Medulla oblongata (tissue), 1 donor: ENCODE results near the gene ACTMAP.
"Not testable (repeated sequence)": the region's sequence is repeated elsewhere in the genome, so short reads cannot be mapped to it uniquely, and the experiment has no call there.

Experiments
- DNase-seq: peaks from one replicate; pipeline ENCODE4 v3.0.0-alpha.2; 2015; ENCODE audit errors: extremely low spot score

ACTMAP gene

DNA sequence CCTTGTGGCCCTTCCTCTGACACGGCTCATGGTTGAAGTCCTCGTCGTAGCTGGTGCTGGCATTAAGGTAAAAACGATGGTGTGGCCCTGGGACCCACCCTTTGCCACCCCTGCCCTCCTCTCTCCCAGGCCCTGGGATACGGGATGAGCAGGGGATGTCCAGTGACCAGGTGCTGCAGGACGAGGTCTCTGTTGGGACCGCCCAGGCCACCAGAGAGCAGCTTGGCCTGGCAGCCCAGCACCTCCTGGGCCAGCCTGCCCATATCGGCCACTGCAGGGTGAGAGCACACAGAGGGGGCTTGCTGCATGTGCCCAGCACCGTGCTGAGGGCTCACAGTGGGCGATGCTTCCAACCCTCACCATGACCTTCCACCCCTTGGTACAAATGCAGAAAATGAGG, 6.4 kb downstream of the ACTMAP start:
- no peak for DNase-seq

DNA sequence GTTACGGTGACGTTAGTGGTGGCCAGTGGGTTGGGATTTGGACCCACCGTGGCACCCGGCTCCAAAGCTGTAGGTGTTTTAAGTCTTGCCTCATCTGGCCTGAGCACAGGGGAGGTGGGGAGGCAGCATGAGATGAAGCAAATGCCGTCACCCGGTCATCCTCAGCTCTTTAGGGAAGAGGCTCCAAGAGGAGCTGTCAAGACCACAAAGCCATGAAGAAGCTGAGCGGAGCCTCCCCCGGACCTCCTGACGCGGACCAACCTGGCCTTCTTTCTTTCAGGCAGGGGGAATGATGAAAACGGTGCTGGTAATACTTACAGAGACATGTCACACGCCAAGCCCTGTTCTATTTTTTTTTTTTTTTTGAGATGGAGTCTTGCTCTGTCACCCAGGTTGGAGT, 7.4 kb downstream of the ACTMAP start:
- DNase-seq: no peak

DNA sequence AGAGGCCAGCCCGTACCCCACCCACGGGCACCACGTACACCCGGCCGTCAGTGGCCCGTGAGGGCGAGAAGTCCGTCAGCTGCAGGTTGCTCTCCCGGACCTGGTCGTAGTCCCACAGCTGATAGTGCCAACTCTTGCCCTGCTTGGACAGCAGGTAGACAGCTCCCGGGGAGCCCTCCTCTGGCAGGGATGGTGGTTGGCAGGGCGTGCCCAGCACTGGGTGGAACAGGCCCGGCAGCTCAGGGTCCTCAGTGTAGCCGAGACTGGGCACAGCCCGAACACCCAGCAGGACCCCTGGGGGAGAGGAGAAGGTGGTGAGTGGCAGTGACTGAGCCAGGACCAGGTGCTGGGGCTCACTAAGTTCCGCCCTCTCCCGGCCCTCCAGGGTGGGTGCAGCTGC, 7.8 kb downstream of the ACTMAP start:
- DNase-seq: no peak

DNA sequence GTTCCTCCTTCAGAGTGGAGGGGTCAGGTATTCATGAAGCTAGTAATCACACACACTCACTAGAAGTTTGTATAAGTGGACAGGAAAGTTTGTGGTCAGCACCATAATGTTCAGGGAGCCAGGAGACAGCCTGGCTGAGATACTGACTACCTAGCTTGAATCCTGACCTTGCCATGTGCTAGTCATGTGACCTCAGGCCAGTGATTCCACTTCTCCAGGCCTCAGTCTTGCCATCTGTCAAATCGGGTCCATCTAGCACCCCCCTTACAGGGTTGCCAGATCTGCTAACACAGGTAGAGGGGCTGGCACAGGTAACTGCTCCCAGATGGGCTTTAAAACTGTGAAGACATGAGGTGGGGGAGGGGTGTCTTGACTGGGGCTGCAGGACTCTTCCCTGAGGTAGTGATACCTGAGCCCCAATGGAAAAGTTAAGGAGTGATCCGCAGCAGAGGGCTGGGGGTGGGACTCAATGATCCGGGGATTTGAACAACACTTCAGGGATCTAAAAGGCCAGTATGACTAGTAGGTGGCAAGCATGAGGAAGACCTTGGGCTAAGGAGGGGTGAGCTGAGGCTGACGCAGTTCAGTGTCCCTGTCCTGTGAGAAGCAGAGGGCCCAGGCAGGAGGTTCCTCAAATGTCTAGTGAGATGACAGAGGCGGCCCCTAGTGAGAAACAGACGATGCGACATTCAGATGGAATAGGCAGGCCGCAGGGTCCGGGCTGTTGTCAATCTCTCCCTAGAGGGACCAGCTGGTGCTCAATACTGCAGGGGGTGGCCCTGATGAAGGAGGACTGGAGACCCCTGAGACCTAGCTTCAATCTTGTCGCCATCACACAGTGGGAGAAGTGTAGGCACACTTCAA, 8.5 kb downstream of the ACTMAP start:
- DNase-seq: no peak

DNA sequence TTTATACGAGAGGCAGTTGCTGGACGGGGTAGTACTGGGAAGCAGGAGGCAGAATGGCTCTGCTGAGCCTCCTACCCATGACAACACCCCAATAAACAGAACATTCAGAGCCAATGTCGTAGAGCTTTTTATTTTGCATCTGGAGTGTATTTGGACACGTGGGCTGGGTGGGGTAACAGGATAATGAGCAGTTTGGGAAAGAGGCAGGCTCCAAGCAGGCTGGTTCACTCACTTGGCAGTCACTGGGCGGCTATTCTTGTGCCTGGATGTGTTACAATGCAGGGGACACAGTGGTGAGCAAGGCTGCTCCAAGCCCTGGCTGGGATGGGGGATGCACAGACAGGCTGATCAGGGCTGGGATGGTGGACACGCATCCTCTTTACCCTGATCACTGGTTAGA, 9.5 kb downstream of the ACTMAP start:
- DNase-seq: peak; percentile 80

DNA sequence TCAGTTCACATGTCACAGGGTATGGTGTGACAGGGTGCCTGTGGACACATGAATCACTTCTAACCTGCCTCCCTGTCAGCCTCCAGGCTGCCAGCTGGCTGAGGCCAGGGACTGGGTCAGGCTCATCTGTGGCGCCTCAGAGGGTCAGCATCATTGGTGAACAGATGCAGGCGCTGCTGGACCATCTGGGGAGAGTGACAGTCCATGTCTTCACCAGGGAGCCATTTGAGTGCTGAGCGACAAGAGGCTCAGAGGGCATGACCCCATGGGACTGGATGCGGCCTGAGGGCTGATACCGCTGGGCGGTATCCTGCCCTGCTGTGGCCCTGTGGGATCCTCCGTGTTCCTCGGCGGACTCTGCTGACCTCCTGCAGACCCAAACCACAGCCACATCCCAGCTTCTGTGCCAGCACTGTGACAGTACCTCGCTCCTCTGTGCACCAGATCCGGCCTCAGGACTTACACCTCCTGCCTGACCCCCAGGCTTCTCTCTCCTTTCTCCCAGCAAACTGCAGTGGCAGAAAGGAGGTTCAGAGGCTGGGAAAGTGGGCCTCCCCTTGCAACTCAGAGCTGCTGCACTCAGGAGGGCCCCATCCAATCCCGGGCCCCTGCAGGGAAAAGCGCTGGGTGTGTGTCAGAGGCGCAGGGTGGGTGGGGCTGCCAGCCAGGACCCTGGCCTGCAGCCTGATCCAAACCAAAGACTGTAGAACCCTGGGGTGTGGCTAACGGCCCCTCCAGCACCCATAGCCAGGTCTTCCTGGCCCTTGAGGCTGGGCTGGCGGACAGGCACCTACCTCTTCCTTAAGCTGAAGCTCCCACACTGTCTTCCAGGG, 10.2 kb downstream of the ACTMAP start:
- DNase-seq: no peak

DNA sequence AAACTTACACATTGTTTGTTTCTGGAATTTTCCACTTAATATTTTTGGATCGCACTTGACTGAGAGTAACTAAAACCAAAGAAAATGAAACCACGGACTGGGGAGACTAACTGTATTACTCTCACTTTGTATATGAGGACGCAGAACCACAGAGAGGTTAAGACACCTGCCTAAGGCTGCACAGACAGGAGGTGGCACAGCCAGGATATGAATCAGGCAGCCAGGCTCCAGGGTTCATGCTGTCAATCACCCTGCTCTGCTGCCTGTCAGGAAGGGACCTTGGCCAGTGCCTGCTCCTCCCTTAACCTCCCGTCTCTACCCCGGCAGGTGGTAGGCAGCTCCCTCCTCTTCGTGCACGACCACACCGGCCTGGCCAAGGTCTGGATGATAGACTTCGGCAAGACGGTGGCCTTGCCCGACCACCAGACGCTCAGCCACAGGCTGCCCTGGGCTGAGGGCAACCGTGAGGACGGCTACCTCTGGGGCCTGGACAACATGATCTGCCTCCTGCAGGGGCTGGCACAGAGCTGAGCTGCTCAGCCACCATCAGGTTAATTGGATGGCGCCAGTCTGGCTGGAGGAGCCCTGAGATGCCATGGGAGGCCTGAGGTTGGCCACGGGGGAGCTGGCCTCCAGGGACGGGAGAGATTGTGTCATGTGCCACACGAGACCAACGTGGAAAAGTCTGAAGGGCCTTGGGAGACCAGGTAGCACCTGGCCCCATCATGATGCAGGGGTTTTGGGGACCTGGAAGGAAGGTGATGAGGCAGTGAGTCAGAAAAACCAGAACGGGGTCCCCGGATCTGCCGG, 11.0 kb downstream of the ACTMAP start:
- DNase-seq: no peak

DNA sequence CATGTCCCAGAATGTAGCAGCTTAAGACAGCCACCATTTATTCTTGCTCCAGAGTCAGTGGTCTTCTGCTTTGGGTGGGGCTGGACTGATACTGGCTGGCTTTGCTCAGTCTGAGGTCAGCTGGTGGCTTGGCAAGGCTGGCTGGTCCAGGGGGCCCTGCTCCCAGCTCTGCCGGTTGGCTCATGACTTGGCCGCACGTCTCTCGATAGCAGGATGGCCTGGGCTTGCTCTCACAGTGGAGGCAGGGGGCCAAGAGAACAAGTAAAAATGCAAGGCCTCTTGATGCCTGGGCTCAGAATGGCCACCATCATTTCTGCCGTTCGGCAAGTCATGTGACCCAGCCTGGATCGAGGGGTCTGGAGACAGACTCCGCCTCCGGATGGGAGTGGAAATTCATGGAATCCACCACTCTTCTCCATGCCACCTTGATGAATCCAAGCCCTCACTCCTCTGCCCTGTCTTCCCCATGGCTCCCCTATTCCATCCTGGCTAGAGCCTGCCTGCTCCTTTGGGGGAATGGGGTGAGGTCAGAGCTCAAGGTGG, 13.1 kb downstream of the ACTMAP start:
- DNase-seq: no peak

DNA sequence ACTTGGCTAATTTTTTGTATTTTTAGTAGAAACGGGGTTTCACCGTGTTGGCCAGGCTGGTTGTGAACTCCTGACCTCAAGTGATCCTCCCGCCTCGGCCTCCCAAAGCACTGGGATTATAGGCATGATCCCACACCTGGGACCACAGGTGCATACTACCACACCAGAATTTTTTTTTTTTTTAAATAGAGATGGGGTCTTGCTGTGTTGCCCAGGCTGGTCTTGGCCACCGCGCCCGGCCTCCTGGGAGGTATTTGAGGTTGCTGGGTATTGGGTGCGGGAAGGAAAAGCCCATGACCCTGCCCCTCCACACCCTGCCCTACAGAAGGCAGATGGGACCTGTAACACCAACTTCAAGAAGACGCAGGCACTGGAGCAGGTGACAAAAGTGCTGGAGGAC, 13.6 kb downstream of the ACTMAP start:
- DNase-seq: no peak

DNA sequence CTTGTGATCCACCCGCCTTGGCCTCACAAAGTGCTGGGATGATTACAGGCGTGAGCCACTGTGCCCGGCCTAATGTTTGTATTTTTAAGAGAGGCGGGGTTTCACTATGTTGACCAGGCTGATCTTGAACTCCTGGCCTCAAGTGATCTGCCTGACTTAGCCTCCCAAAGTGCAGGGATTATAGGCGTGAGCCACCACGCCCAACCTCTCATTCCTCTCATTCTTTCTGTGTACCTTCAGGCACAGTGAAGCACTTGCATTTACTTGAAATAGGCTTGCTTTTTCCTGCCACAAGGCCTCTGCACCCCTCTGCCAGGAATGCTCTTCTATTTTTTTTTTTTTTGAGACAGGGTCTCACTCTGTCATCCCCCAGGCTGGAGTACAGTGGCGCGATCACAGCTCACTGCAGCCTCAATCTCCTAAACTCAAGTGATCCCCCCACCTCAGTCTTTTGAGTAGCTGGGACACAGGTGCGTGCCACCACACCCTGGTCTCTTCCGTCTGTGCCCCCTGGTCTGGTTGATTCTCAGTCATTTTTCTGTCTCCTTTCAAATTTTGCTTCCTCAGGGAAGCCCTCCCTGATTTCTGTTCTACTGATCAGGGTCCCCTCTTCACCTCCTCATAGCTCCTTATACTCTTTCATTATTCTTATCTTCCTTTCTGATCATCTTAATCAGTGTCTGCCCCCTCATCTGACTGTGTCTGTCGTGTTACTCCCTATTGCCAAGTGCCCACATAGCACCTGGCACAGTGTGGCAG, 15.1 kb downstream of the ACTMAP start:
- no peak for DNase-seq

DNA sequence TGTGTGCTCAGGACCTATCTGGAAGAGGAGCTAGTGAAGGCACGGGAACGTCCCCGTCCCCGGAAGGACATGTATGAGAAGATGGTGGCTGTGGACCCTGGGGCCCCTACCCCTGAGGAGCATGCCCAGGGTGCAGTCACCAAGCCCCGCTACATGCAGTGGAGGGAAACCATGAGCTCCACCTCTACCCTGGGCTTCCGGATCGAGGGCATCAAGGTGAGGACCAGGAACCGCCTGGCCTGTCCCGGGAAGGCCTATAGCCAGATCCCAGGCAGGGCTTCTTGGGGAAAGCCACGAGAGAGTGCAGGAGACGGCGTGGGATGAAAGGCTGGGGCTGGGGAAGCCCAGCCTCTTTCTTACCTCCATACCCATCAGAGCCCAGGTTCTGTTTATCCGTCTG, 17.1 kb downstream of the ACTMAP start:
- DNase-seq: no peak

DNA sequence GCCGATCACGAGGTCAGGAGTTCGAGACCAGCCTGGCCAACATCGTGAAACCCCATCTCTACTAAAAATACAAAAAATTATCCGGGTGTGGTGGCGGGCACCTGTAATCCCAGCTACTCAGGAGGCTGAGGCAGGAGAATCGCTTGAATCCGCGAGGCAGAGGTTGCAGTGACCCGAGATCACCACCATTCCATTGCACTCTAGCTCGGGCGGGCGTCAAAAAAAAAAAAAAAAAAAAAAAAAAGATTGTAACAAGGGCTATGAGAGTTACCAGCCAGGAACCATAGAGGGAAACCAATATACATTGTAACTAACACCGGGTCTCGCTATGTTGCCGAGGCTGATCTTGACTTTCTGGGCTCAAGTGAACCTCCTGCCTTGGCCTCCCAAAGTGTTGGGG, 18.0 kb downstream of the ACTMAP start:
- DNase-seq: not testable (repeated sequence)

DNA sequence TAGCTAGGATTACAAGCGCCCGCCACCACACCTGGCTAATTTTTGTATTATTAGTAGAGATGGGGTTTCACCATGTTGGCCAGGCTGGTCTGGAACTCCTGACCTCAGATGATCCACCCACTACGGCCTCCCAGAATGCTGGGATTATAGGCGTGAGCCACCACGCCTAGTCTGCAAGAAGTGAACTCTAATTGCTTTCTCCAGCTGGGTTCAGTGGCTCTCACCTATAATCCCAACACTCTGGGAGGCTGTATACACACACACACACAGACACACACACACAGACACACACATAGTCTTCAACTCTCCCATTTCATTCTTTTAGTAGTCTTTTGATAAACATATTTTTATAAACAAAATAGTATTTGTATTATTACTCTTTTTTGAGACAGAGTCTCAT, 20.2 kb downstream of the ACTMAP start:
- DNase-seq: not testable (repeated sequence)

DNA sequence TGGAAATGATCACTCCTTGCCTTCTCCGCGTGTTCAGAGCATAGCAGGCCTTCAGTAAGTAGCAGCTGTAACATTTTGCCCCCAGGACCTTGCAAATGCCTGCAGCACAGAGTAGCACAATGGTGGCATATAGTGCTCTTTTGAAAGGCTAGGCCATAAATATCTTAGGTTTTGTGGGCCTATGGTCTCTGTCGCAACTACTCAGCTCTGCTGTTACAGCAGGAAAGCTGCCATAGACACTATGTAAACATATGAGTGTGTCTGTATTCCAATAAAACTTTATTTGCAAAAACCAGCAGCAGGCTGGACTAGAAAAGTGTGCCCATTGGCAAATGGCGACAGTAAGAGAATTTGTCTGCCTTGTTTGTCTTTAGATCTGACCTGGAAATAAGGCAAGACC, 24.0 kb downstream of the ACTMAP start:
- no peak for DNase-seq

DNA sequence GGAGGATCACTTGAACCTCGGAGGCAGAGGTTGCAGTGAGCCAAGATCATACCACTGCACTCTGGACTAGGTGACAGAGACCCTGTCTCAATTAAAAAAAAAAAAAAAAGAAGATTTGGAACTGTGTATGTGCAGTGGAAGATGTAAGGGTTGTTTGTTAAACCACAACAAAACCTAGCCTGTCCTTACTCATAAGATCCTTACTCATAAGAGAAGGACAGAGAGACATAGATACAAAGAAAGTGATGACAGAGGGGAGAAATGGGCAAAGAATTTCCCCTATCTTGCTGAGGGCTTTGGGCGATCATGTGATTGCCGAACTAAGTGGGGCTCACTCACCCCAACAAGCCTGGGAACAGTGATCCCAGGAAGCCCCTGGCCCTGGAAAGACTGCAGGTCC, 25.4 kb downstream of the ACTMAP start:
- no peak for DNase-seq

DNA sequence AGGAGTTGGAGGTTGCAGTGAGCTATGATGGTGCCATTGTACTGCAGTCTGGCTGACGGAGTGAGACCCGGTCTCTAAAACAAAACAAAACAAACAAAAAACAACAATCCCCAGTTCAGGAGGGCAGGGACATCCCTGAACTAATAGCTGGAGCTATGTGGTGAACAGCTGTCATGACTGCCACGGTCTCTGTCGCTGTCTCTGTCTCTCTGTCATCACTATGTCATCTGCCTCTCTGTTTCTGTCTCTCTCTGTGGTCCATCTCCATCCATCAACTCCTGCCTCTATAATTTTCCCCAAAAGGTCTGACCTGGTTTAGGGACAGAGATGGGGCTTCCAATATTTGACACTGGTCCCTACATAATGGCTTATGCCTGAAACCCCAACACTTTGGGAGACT, 26.0 kb downstream of the ACTMAP start:
- DNase-seq: no peak

DNA sequence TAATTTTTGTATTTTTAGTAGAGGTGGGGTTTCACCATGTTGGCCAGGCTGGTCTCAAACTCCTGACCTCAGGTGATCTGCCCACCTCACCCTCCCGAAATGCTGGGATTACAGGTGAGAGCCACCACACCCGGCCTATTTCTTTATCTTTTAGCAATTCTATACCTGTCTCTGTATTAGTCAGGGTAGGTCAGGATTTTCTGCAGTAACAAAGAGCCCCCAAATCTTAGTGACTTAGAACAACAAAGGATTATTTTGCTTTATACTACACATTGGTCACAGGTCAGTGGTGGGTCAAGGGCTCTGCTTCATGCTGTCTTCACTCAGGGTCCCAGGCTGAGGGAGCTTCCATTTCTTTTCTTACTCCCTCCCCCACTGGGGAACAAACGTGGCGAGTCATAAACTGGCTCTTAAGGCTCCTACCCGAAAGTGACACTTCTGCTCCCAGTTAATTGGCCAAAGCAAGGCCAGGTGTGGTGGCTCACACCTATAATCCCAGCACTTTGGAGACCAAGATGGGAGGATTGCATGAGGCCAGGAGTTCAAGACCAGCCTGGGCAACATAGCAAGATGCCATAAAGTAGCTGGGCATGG, 26.5 kb downstream of the ACTMAP start:
- no peak for DNase-seq

DNA sequence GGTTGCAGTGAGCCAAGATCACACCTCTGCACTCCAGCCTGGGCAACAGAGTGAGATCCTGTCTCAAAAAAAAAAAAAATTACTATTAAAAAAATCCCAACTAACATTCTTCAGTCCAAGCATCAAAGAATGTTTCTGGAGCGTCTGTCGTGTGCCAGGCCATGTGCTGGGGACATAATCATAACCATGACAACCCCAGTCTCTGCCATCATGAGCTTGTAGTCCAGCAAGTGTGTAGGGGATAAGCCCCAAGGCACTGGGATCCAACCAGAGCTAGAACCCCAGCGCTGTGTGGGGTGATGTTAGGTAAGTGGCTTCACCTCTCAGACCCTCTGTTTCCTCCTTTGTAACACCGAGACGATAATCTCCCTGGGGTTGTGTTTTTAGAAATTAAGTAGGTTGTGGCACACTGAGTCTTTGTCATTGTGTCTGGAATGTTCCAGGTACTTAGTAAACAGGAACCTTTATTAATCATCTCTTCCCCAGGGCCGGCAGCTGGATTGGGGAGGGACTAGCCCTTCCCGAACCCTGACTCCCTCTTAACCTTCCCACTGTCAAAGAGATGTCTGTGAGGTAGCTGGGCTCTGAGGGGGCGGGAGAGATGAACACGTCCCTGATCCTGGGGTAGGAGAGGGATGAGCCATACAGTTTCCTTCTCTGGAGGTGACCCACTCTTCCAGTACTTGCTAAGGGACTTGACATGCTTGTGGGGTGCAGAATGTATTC, 28.2 kb downstream of the ACTMAP start:
- DNase-seq: no peak

DNA sequence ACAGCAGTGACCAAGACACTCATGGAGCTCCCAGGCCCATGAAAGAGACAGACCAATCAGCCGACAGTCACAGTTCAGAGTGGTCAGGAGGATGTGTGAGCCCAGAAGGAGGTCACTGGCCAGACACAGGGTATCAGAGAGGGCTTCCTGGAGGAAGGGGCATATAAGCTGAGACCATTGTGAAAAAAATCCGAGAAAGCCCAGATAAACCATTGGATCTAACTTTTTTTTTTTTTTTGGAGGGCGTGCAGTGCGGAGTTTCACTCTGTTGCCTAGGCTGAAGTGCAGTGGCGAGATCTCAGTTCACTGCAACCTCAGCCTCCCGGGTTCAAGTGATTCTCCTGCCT, 29.2 kb downstream of the ACTMAP start:
- no peak for DNase-seq

DNA sequence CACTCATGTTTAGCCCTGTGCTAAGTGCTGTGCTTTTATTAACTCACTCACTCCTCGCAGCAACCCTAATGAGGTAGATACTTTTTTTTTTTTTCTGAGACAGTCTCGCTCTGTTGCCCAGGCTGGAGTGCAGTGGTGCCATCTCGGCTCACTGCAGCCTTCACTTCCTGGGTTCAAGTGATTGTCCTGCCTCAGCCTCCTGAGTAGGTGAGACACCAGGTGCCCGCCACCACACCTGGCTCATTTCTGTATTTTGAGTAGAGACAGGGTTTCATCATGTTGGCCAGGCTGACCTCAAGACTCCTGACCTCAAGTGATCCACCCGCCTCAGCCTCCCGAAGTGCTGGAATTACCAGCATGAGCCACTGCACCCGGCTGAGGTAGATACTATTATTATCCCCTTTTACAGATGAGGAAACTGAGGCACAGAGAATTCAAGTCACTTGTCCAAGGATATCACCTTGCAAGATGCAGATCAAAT, 30.8 kb downstream of the ACTMAP start:
- no peak for DNase-seq
